DND-41 (cell line): Measurements from ENCODE around the gene SUMO3.

ENCODE experiments used
- ATAC-seq: fragments of 200-7000 bp; cut with Tn5 transposase; 3 replicates; pipeline ENCODE4 v1.9.1; 2021; ENCODE audit warnings: low read depth; ENCODE audit not compliant: insufficient read depth
- DNase-seq: peaks from one replicate; pipeline ENCODE4 v3.0.0-alpha.2; 2020
- H2AFZ ChIP-seq: 2 replicates; pipeline ENCODE4 v1.6.0; 2012; ENCODE audit warnings: low read depth, low read length
- H3K27ac ChIP-seq: 2 replicates; pipeline ENCODE4 v1.5.1; 2012; ENCODE audit warnings: low read length, inconsistent platforms
- H3K27me3 ChIP-seq: fragments of 200-600 bp; sonication (generic); 2 replicates; pipeline ENCODE4 v1.6.0; 2012; ENCODE audit warnings: low read length, mild to moderate bottlenecking, inconsistent platforms; ENCODE audit not compliant: insufficient read depth, poor library complexity
- H3K36me3 ChIP-seq: 2 replicates; pipeline ENCODE4 v1.5.1; 2012; ENCODE audit warnings: low read length, inconsistent platforms; ENCODE audit not compliant: insufficient read depth
- H3K4me1 ChIP-seq: 2 replicates; pipeline ENCODE4 v1.5.1; 2012; ENCODE audit warnings: mild to moderate bottlenecking, low read length; ENCODE audit not compliant: insufficient read depth
- H3K4me2 ChIP-seq: 2 replicates; pipeline ENCODE4 v1.6.0; 2012; ENCODE audit warnings: mild to moderate bottlenecking, moderate library complexity, low read length, inconsistent platforms; ENCODE audit not compliant: insufficient read depth
- H3K4me3 ChIP-seq, 2 experiments: fragments of 200-600 bp in 1 of 2; shearing (Covaris generic) in 1 of 2; 2 replicates each; pipeline ENCODE4 v1.5.1; 2012 to 2016; ENCODE audit warnings: inconsistent platforms in 2 of 2, low read length in 2 of 2, mild to moderate bottlenecking in 2 of 2, low read depth in 1 of 2, moderate library complexity in 1 of 2
- H3K79me2 ChIP-seq: 2 replicates; pipeline ENCODE4 v1.6.0; 2012; ENCODE audit warnings: low read length, inconsistent platforms; ENCODE audit not compliant: insufficient read depth
- H3K9ac ChIP-seq: 2 replicates; pipeline ENCODE4 v1.6.0; 2012; ENCODE audit warnings: low read depth, mild to moderate bottlenecking, inconsistent platforms, low read length, moderate library complexity
- H3K9me3 ChIP-seq: 2 replicates; pipeline ENCODE4 v1.5.1; 2012; ENCODE audit warnings: low read length, moderate library complexity, mild to moderate bottlenecking, inconsistent platforms; ENCODE audit not compliant: insufficient read depth, severe bottlenecking
- H4K20me1 ChIP-seq: 2 replicates; pipeline ENCODE4 v1.6.0; 2012; ENCODE audit warnings: low read length; ENCODE audit not compliant: insufficient read depth
- CTCF ChIP-seq: IDR thresholded peaks from 2 replicates; pipeline ENCODE4 v1.5.1; 2012; ENCODE audit warnings: borderline replicate concordance, low read length, moderate library complexity, mild to moderate bottlenecking; ENCODE audit not compliant: poor library complexity, severe bottlenecking; ENCODE audit errors: extremely low read depth
- EZH2 ChIP-seq: IDR thresholded peaks from 3 replicates; pipeline ENCODE4 v1.6.1; 2012; ENCODE audit warnings: borderline replicate concordance, low read depth, mild to moderate bottlenecking, moderate library complexity, low read length, inconsistent platforms; ENCODE audit not compliant: severe bottlenecking

SUMO3 gene

GRCh38 chr21:44795342-44795741 lies 22.5 kb downstream of the SUMO3 start:
- H3K4me3 ChIP-seq, result no peak overlapping the region
- TF ChIP-seq EZH2, result no peak
- no peak for TF ChIP-seq CTCF
- H3K79me2 ChIP-seq, result peaks cover 97% of the 10 kb centered on the region
- no peak overlapping the region for H3K4me2 ChIP-seq
- H3K27ac ChIP-seq, result no peak overlapping the region
- H3K4me1 ChIP-seq, result peaks cover 15% of the 10 kb centered on the region
- no peaks in the 10 kb centered on the region for H3K27me3 ChIP-seq
- no peak overlapping the region for H2AFZ ChIP-seq
- H3K36me3 ChIP-seq, result peaks cover 62% of the 10 kb centered on the region
- H3K9ac ChIP-seq, result no peak overlapping the region
- no peaks in the 10 kb centered on the region for H3K9me3 ChIP-seq
- DNase-seq, result no peak
- H4K20me1 ChIP-seq, result peaks cover 66% of the 10 kb centered on the region
- ATAC-seq, result no peak

GRCh38 chr21:44793592-44794374 lies 24.1 kb downstream of the SUMO3 start:
- H3K9ac ChIP-seq, result no peak overlapping the region
- H3K36me3 ChIP-seq, result peaks cover 50% of the 10 kb centered on the region
- H3K27me3 ChIP-seq, result no peaks in the 10 kb centered on the region

GRCh38 chr21:44792702-44793591 lies 24.9 kb downstream of the SUMO3 start:
- Histone ChIP-seq H3K27me3 (no peaks in the 10 kb centered on the region), H3K4me2 (no peak overlapping the region), H3K9me3 (no peaks in the 10 kb centered on the region), H3K4me1 (peaks cover 2% of the 10 kb centered on the region; the same call in 1 of the 2 replicates), H3K27ac (no peak overlapping the region), H3K4me3 (no peak overlapping the region), H4K20me1 (peaks cover 60% of the 10 kb centered on the region), H3K9ac (peak overlapping the region; percentile 2; the same call in 1 of the 2 replicates), H3K36me3 (peaks cover 42% of the 10 kb centered on the region), H2AFZ (no peak overlapping the region), H3K79me2 (peaks cover 94% of the 10 kb centered on the region)
- DNase-seq (peak; percentile 55), ATAC-seq (peak; percentile 96)
- TF ChIP-seq CTCF (peak; percentile 83), EZH2 (no peak)

More at GRCh38 chr21:44793592-44794374, 24.1 kb downstream of the SUMO3 start:
- DNase-seq (no peak), ATAC-seq (no peak)
- no peak overlapping the region for H3K27ac ChIP-seq
- H3K79me2 ChIP-seq, result peaks cover 95% of the 10 kb centered on the region
- peaks cover 2% of the 10 kb centered on the region; the same call in 1 of the 2 replicates for H3K4me1 ChIP-seq
- peaks cover 66% of the 10 kb centered on the region for H4K20me1 ChIP-seq
- no peak overlapping the region for H3K4me3 ChIP-seq
- no peak overlapping the region for H2AFZ ChIP-seq
- no peak overlapping the region for H3K4me2 ChIP-seq
- H3K9me3 ChIP-seq, result no peaks in the 10 kb centered on the region
- no peak for TF ChIP-seq EZH2
- no peak for TF ChIP-seq CTCF
